GM12878 (cell line): ENCODE results near the gene TUBA3E. TPM values are rescaled to one million over a fixed set of nuclear protein-coding genes. Genes with fewer than 3 reads are reported as not detected.
A peak's percentile ranks its signal among the peaks of the same experiment; 100 is the strongest.

Experiments used
- CBFB ChIP-seq: IDR thresholded peaks from 2 replicates; pipeline ENCODE4 v1.6.1; 2016; ENCODE audit warnings: antibody characterized with exemption, low read depth
- CREB1 ChIP-seq: IDR thresholded peaks from 2 replicates; pipeline ENCODE4 v1.6.1; 2012; ENCODE audit warnings: low read depth, mild to moderate bottlenecking, inconsistent platforms
- ETV6 ChIP-seq, 2 experiments: fragments of 450-650 bp in 1 of 2; IDR thresholded peaks in 1 of 2; conservative IDR thresholded peaks in 1 of 2; 2 replicates each; pipeline ENCODE4 v1.6.1; 2014; ENCODE audit warnings: antibody characterized with exemption in 1 of 2, borderline replicate concordance in 1 of 2, low read depth in 1 of 2, mild to moderate bottlenecking in 1 of 2, moderate library complexity in 1 of 2
- EZH2 ChIP-seq: IDR thresholded peaks from 2 replicates; pipeline ENCODE4 v1.6.1; 2012; ENCODE audit warnings: low read depth, mild to moderate bottlenecking, control low read depth, inconsistent platforms, low read length, borderline replicate concordance; ENCODE audit not compliant: control insufficient read depth
- FOXM1 ChIP-seq: IDR thresholded peaks from 2 replicates; pipeline ENCODE4 v1.6.1; 2012; ENCODE audit warnings: low read depth, mild to moderate bottlenecking, inconsistent platforms, low read length, moderate library complexity
- GABPA ChIP-seq: IDR thresholded peaks from 2 replicates; pipeline ENCODE4 v1.6.1; 2014; ENCODE audit warnings: antibody characterized with exemption, low read depth, mild to moderate bottlenecking, inconsistent platforms
- GATAD2B ChIP-seq: fragments of 450-650 bp; conservative IDR thresholded peaks from 2 replicates; pipeline ENCODE4 v1.6.1; 2017; ENCODE audit warnings: low read depth, mild to moderate bottlenecking, moderate library complexity
- IKZF2 ChIP-seq, 2 experiments: fragments of 450-650 bp; IDR thresholded peaks; 2 replicates each; pipeline ENCODE4 v1.6.1; 2017; ENCODE audit warnings: mild to moderate bottlenecking in 2 of 2, moderate library complexity in 2 of 2
- KAT2A ChIP-seq: conservative IDR thresholded peaks from 2 replicates; pipeline ENCODE4 v1.6.1; 2011; ENCODE audit warnings: low read depth, low read length; ENCODE audit not compliant: control insufficient read depth
- KDM1A ChIP-seq: fragments of 200-600 bp; sonication (generic); IDR thresholded peaks from 2 replicates; pipeline ENCODE4 v1.6.1; 2016; ENCODE audit warnings: borderline replicate concordance
- MAX ChIP-seq: IDR thresholded peaks from 2 replicates; pipeline ENCODE4 v1.6.1; 2012; ENCODE audit warnings: low read depth, low read length, improper control_type of control experiment
- MEF2B ChIP-seq: fragments of 450-650 bp; IDR thresholded peaks from 2 replicates; pipeline ENCODE4 v1.6.1; 2018; ENCODE audit warnings: mild to moderate bottlenecking, moderate library complexity; ENCODE audit not compliant: partially characterized antibody, poor library complexity, severe bottlenecking
- MTA3 ChIP-seq: IDR thresholded peaks from 2 replicates; pipeline ENCODE4 v1.6.1; 2012; ENCODE audit warnings: low read length, inconsistent platforms, borderline replicate concordance
- NFXL1 ChIP-seq: fragments of 450-650 bp; IDR thresholded peaks from 2 replicates; pipeline ENCODE4 v1.6.1; 2017; ENCODE audit warnings: antibody characterized with exemption, mild to moderate bottlenecking, borderline replicate concordance
- NKRF ChIP-seq: fragments of 450-650 bp; conservative IDR thresholded peaks from 2 replicates; pipeline ENCODE4 v1.6.1; 2017; ENCODE audit warnings: mild to moderate bottlenecking, moderate library complexity
- PAX5 ChIP-seq: IDR thresholded peaks from 2 replicates; pipeline ENCODE4 v1.6.1; 2011; ENCODE audit warnings: low read depth, low read length, borderline replicate concordance
- PAX8 ChIP-seq: fragments of 450-650 bp; IDR thresholded peaks from 2 replicates; pipeline ENCODE4 v1.6.1; 2017; ENCODE audit warnings: mild to moderate bottlenecking, moderate library complexity
- PML ChIP-seq: IDR thresholded peaks from 2 replicates; pipeline ENCODE4 v1.6.1; 2012; ENCODE audit warnings: low read length, inconsistent platforms
- POLR2A ChIP-seq: IDR thresholded peaks from 2 replicates; pipeline ENCODE4 v1.6.1; 2011; ENCODE audit warnings: low read depth, mild to moderate bottlenecking, low read length
- POLR2AphosphoS5 ChIP-seq: IDR thresholded peaks from 2 replicates; pipeline ENCODE4 v1.6.1; 2011; ENCODE audit warnings: mild to moderate bottlenecking, low read length, inconsistent platforms
- RB1 ChIP-seq: fragments of 450-650 bp; formaldehyde crosslinking; IDR thresholded peaks from 2 replicates; pipeline ENCODE4 v1.6.1; 2017; ENCODE audit warnings: mild to moderate bottlenecking, borderline replicate concordance
- RELA ChIP-seq: fragments of 450-650 bp; IDR thresholded peaks from 2 replicates; pipeline ENCODE4 v1.8.0; 2014; ENCODE audit warnings: borderline replicate concordance; ENCODE audit not compliant: partially characterized antibody
- SREBF2 ChIP-seq: IDR thresholded peaks from 2 replicates; pipeline ENCODE4 v1.6.1; 2012; ENCODE audit warnings: mild to moderate bottlenecking, low read length
- SRF ChIP-seq, 2 experiments: IDR thresholded peaks; 2 replicates each; pipeline ENCODE4 v1.6.1; 2011; ENCODE audit warnings: low read depth in 2 of 2, low read length in 2 of 2, mild to moderate bottlenecking in 1 of 2, moderate library complexity in 1 of 2
- TAF1 ChIP-seq: IDR thresholded peaks from 2 replicates; pipeline ENCODE4 v1.6.1; 2011; ENCODE audit warnings: mild to moderate bottlenecking, low read depth, low read length, borderline replicate concordance
- ZNF217 ChIP-seq: fragments of 450-650 bp; IDR thresholded peaks from 2 replicates; pipeline ENCODE4 v1.6.1; 2017; ENCODE audit warnings: antibody characterized with exemption, mild to moderate bottlenecking
- ZSCAN29 ChIP-seq: fragments of 450-650 bp; IDR thresholded peaks from 2 replicates; pipeline ENCODE4 v1.6.1; 2017; ENCODE audit warnings: mild to moderate bottlenecking, moderate library complexity
- polyA plus RNA-seq, 11 experiments: library from polyadenylated mRNA; depleted of rRNA in 4 of 11; unstranded in 6 of 11; stranded (reverse) in 5 of 11; fragments of >200 nt; fragmentation: Nextera tagmentation in 4 of 11; fragmentation: Illumina TruSeq in 1 of 11; extraction: Ambion mirVana in 4 of 11; extraction: Trizol in 1 of 11; gene quantifications; 1 replicate in 1 of 11; 2 replicates in 10 of 11; pipeline versions ENCODE4 v1.2.1 to v1.2.3, GENCODE V29; 2011 to 2016; ENCODE audit warnings: inconsistent platforms in 2 of 11, missing spikeins in 2 of 11, low read depth in 1 of 11
- total RNA-seq, 4 experiments: library from RNA; depleted of rRNA in 3 of 4; stranded (reverse); fragments of >200 nt in 3 of 4; fragmentation: Illumina TruSeq in 1 of 4; extraction: Trizol in 1 of 4; gene quantifications; 2 replicates each; pipeline versions ENCODE4 v1.2.1 to v1.2.3, GENCODE V29; 2013 to 2021
- TF ChIP-seq, protein P1 (sequence below): IDR thresholded peaks from 2 replicates; pipeline ENCODE4 v1.6.1; 2011; ENCODE audit warnings: low read depth, mild to moderate bottlenecking, low read length, moderate library complexity, borderline replicate concordance; ENCODE audit errors: extremely low read depth
- TF ChIP-seq, protein P2 (sequence below): fragments of 450-650 bp; IDR thresholded peaks from 2 replicates; pipeline ENCODE4 v1.6.1; 2017; ENCODE audit warnings: mild to moderate bottlenecking, low read depth, inconsistent platforms; ENCODE audit not compliant: poor library complexity, severe bottlenecking

Gene TUBA3E
- total and polyA plus RNA-seq, 10 of the 15 experiments (the other 5 are each of a cell fraction or from before 2014, with no cell fraction given), result not detected

DNA sequence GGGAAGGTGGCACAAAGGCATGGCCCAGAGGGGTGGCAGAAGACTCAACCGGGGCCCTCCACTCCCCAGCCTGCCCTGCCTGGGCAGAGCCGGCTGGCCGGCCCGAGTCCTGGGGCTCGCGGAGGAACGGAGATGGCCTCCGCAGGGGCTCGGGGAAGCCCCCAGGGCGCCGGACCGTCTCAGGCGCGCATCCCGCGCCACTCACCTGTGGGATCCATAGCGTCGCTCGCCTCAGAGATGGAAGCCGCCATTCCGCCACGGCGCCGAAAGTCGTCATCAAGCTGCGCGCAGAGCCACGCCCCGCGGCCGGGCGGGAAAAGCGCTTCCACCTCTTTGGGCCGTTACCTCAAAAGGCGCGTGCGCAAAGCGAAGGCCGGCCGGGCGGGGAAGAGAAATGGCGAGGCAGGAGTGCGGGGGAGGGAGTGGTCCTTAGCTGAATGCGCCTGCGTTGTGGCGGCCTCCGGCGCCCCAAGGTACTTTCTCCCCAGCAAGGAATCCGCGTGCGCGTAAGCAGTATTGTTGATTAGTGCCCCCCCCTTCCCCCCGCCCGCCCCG, 16.8 kb downstream of the TUBA3E start, which contains the start of gene SMPD4 (continued):
- TF ChIP-seq POLR2A (peak; percentile 69), TAF1 (peak; percentile 71; the same call in 1 of the 2 replicates), CBFB (peak; percentile 49; the same call in 1 of the 2 replicates), ZSCAN29 (no peak), GATAD2B (no peak), GABPA (no peak), SREBF2 (no peak), FOXM1 (no peak), NKRF (peak; percentile 80; the same call in 1 of the 2 replicates), KDM1A (no peak), PML (0 out of 2 replicates have a peak, but pooled peaks have one; percentile 37), SRF (IDR thresholded peaks at IDR 0.05; ENCODE audit: low read depth in 2 of 2, low read length in 2 of 2) (peak in 1 of 2 experiments; percentile 86; a peak in 2 of 4 replicates), MEF2B (no peak), POLR2AphosphoS5 (peak; percentile 53; the same call in 1 of the 2 replicates), MAX (peak; percentile 52; the same call in 1 of the 2 replicates), ETV6 (conservative IDR thresholded peaks at IDR 0.05 in 1 of 2, IDR thresholded peaks at IDR 0.05 in 1 of 2; ENCODE audit: borderline replicate concordance in 1 of 2, low read depth in 1 of 2) (no peak), RELA (no peak), RB1 (peak; percentile 71; the same call in 1 of the 2 replicates), ZNF217 (no peak), PAX8 (no peak), KAT2A (no peak), MTA3 (no peak), NFXL1 (no peak), PAX5 (no peak), EZH2 (no peak), IKZF2 (IDR thresholded peaks at IDR 0.05) (no peak), CREB1 (peak; percentile 98)
- TF ChIP-seq, protein P1, sequence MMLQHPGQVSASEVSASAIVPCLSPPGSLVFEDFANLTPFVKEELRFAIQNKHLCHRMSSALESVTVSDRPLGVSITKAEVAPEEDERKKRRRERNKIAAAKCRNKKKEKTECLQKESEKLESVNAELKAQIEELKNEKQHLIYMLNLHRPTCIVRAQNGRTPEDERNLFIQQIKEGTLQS, result peak; percentile 66; the same call in 1 of the 2 replicates
- TF ChIP-seq, protein P2, sequence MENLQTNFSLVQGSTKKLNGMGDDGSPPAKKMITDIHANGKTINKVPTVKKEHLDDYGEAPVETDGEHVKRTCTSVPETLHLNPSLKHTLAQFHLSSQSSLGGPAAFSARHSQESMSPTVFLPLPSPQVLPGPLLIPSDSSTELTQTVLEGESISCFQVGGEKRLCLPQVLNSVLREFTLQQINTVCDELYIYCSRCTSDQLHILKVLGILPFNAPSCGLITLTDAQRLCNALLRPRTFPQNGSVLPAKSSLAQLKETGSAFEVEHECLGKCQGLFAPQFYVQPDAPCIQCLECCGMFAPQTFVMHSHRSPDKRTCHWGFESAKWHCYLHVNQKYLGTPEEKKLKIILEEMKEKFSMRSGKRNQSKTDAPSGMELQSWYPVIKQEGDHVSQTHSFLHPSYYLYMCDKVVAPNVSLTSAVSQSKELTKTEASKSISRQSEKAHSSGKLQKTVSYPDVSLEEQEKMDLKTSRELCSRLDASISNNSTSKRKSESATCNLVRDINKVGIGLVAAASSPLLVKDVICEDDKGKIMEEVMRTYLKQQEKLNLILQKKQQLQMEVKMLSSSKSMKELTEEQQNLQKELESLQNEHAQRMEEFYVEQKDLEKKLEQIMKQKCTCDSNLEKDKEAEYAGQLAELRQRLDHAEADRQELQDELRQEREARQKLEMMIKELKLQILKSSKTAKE, result no peak
